ENCODE measurements around the gene PCDH9.

PCDH9 gene

DNA sequence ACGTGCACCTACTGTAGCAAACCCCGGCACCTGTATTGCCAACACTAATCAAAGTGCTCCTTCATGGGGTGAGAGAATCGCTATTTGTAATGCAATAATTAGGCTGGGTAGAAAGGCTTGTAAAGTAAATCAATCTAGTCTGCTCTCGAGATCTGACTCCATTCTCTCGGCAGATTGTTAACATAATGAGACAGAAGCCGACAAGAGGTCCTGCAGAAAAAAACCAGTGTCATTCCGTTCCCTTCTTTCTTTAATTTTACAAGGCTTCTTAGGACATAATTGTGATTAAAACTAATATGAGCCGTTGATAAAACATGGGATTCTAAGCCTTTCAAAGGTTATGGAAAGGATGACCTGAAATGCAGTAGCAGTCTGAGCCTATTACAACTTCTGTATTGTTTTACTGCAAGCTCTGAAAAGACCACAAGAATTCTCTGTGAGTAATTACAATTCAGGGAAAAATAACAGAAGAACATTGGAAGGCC lies 530.0 kb downstream of the PCDH9 start:
- DNase-seq: no peak

DNA sequence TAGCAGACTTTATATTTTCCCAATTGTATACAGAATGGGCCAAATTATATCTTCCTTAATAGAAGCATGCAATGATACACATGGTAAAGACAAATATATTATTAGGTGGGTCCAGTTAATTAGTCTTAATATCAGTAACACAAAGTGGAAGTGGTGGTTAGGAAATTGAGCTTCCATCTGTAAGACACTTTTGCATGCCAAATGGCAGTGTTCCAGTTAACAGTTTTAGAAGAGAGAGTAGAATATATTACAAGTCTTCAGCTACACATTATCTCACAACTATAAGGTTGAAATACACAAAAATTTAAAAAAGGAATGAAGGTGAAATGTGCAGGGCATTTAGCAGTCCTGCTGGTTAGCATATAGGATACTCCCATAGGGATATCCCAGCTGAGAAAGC lies 536.5 kb downstream of the PCDH9 start:
- no peak for DNase-seq

DNA sequence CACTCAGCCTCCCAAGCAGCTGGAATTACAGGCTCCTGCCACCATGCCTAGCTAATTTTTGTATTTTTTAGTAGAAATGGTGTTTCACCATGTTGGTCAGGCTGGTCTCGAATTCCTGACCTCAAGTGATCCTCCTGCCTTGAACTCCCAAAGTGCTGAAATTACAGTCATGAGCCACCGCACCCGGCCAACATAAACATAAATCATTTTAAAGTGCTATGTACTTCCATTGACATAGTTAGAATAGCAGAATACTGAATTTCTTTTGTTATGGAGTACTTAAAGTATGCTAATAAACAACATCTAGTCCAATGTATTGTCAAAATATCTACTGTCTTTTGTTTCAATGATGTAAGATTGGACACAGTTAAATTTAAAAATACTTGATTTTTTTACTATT lies 539.0 kb downstream of the PCDH9 start:
- DNase-seq: no peak

DNA sequence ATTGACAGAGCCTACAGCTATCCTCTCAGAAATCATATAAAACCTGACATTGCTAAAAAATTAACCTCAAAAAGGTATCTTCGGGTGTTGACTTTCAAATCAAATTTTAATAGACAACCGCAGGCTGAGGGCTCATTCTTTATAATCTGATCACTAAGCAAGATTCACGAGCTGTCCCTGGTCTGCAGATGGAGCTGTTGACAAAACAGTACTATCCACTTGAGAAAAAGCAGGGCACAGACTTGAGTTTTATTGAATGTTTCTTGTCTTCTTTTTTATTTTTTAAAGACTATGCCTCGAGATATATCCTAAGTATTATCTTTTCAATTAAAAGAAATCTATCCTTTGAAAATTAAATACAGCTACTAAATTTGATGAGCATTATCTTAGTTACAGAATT lies 540.5 kb downstream of the PCDH9 start:
- DNase-seq: no peak

DNA sequence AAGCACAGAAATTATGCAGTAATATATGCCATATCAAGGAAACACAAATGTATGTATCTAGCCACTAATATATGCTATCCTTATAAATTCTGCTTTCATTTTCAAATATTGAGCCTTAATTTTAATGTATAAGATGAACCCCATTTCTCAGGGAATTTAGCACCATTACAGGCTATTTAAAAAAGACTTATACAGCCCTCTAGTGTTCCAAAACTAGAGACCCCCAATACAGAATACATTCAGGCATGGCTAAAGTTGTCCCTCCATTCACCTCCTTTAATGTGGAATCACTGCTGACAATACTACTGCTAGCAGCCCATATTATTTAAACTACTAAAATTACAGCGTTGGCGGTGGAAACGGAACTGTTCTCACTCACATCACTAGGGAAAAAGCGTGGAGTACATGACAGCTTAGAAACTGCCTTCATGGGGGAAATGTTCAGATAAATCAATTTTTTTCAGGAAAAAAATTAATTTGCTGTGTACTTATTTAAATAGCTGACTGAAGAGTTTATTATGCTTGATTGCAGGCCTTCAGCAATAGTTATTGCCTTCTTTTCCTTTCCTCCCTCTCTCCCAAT lies 541.0 kb downstream of the PCDH9 start:
- DNase-seq: no peak

DNA sequence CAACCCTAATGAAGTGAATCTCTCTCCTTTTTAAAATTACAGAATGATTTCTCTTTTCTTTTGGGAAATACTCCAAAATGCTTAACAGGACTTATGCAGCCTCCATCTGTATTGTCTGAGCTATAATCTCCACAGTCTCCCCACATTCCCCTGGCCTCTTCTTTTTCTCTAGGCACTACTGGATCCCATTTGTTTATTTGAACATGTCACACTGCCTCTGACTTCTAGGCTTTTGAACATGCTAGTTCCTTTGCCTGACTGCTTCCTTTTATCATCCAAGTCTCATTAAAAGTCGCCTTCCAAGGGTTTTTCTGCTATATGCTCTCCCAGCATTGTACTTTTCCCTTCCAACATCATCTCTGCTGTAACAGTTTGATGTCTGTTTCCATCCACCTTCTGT lies 548.7 kb downstream of the PCDH9 start:
- no peak for DNase-seq

DNA sequence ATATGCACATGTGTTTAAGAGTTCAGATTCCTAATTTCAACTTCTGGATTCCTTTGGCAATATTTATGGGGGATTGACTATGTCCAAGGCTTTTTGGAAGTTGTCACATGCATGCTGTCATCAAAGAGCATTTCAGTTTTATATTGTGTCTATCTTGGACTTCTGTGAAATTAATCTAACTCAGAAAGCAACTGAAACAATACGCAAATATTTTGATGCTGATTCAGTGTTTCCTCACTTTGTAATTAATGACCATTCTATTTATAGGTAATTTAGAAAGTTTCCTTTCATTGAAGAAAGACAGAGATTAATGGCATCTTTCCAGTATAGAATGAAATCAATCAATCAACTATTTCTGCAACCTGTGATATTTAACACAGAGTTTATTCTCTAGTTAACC lies 550.1 kb downstream of the PCDH9 start:
- no peak for DNase-seq

DNA sequence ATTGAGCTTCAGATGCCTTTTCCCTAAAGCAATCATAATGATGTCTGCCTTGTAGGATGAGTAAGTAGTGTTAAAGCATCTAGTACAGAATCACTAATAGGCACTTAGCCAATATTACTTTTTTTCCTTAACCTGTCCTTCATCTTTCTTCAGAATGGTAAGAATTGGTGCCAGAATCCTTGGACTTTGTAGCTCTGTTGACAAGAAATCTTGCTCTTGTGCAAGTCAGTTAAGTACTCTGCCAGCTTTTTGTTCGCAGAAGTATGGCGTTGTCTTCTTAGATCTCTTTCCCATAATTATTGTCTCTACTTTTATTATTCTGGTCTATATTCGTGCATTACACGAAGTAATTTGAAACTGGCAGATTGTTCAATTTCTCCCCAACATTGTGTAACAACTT lies 554.5 kb downstream of the PCDH9 start:
- no peak for DNase-seq

DNA sequence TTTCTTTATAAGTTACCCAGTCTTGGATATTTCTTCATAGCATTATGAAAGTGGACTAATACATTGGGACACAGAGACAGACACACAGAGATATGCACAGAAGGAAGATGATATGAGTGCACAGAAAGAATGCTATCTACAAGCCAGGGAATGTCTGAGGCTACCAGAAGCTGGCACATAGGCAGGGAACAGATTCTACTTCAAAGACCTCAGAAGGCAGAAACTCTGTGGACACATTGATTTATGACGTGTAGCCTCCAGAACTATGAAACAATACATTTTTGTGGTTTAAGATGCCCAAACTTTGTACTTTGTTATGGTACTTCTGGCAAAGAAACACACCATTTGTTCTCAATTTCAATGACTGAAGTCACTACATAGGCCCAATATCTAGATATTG lies 556.7 kb downstream of the PCDH9 start:
- DNase-seq: no peak

DNA sequence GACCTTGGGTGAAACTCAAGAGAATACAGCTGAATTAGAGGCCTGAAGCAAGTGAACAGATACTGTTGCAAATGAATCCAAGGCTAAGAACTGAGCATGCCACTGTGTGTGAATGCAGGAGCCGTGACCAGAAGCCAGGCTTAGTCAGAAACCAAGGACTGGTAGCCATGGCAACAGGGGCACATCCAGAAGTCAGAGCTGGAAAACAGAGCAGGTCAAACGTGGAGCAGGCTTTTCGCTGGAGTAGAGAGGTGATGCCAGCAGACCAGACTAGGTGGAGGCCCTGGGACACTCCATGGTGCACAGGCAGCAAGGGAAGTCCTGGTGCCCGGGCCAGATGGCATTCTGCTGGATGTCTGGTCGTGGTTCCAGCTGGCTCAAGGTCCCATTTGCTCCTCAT lies 564.1 kb downstream of the PCDH9 start:
- DNase-seq: no peak

DNA sequence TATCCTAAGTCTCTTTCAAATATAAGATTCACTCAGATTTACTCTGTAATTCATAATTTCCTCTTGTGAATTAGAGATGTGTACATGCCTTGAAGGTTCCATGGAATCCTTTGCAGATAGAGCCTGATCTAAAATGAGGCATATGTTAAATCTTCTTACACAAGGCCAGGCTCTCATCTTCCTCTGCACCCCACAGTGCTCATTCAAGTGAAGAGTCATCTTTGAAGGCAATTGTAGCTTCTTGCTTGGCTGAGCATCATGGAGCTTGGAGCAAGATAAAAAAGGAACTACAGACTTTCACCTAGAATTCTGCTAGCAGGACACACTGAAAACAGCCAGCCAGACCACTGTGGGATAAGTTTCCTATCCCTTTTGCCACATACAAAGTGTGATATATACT lies 566.4 kb downstream of the PCDH9 start:
- no peak for DNase-seq

DNA sequence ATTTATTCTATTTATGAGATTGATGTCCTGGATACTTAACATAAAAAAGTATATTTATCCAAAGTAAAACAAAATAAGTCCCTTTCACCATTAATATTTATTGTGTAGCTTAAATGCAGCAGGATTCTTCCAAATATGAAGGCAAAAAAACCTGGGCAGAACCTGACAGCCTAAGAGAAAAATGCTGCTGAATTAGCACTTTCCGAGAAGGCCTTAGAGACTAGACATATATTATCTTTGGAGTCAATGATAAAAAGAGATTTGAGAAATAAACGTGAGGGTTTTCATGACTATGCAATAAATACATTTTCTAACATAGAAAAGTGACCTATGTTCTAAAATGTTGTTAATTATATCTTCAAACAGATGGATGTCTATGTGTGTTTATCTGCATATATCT lies 566.9 kb downstream of the PCDH9 start:
- DNase-seq: no peak

DNA sequence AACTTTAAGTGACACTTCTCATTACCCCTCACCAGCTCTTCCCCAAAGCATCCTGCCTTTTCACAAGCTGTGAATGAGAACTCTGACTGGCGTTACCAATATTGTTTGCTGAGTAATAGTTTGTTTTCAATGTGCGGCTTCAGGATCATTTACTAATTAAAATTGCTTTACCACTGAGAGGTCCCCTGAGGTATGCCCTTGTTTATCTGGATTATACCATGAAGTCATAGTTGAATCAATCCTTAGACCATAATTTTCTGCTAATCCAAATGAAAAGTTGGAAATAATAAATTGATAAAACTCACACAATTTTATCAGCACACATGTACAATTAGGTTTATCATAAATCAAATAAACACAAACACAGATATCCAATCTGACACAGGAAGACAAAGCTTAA lies 568.8 kb downstream of the PCDH9 start:
- no peak for DNase-seq

DNA sequence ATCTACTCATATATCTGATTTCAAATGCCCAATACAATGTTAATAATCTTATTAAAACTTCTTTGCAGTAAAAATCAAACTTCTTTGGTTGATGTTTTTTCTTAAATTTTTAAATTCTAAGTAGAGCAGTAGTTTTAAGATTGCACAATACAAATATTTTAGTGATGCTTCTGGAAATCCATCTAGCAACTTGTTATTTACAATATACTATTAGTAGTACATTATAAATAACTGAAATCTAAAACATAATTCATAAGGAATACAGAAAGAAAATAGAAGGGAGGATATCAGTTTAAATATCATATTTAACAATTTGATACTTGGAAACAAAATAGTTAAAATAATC lies 569.7 kb downstream of the PCDH9 start:
- DNase-seq: no peak

DNA sequence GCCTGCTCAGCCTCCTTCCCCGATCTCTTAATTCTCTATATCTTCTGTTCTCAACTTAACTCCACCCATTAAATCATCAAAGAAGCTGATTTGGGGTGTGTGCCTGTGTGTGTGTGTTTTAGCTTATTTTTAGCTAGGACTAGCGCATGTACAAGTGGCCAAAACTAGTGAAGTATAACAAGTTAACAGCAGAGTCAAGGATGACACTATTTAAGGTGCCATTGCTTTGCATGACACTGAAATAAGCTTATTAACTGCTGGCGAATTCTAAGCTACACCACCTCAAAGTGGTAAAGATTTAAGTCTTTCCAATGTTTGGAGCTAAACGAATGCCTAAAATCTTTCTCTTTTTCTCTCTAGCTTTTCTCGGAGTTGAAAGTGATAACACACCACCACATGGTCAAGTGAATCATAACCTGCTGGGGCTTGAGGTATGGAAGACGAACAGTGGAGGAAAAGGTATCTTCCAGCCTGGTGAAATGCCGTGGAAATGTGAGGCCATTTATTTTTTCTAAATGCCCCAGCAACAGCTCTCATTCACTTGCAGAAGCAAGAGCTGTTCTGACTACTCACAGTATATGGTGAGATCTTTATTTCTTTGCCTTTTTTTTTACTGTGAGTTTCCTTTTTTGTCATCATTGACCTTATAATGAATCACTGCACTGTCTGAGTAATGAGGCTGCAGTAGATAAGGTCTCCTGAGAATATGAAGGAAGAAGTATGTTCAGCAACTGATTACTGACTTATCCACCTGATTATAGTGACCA lies 570.3 kb downstream of the PCDH9 start:
- no peak for DNase-seq

DNA sequence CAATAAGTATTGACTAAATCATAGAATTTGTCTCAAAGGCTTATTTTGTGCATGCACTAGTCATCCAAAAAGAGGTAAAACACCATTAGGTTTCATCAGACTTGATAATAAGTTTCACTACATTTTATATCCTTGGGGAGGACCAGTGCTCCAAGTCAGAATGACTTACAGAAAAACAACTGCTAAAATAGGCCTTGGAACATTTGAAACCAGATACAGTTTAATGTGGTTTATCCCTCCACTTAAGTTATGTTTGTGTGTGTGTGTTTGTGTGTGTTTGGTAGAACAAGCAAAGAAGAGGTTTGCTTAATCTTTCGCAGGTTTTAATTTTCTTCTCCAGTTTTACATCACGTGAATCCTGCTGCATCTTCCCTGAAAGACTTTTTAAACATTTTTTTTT lies 570.9 kb downstream of the PCDH9 start:
- no peak for DNase-seq

DNA sequence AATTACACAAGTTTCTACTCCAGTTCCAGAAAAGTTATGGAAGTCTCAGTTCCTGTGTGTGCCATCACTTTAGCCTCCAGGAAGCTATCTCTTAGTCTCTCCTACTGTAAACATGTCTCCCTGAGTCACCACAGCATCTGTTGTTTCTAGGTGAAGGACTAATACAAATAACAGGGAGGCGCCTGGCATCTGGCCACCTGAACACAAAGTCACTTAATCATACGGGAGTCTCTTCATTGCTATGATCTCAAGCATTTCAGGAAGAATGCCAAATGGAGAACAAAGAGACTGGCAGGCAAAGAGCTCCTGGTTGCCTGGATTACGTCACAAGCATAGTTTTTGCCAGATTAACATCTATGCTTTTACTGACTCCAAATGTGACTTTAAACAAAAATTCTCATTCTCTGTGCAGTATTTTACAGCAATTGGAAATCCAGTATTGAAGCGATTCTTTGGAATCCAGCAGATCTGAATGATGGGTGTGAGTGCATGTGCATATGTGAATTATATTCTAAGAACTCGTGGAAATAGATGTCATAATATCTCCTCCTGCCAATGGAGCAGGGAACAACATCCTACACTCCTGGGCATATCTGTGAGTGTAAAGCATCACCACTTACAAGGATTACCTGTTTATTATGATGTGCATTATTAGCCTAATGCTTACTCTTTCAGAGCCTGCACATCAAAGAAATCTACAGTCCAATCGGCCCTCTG lies 572.8 kb downstream of the PCDH9 start:
- no peak for DNase-seq

DNA sequence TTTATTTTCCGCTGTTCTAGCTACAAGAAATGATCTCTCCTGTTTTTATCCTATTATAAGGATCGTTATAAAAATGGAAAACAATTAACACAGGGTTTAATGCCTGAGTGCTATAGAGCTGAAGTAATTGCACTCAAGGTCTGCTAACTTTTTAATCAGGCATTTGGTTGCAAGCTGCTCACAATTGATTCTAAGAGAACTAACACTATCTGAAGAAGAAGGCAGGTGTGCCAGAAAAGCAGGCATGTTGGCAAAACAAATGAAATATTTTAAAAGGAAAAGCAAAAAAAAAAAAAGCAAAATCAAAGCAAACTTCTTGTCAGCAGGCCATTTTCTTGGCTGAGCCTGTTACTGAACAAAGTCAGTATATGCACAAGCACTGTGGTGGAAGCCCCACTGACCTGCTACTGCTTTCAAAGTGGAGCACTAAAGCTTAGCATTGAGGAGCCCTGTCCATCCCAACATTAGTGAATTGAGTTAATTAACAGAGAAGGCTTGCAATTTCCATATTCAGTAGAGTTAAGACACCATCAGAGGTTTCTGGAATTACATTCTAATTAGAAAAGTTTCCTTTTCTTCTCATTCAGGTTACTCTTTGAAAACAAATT lies 574.2 kb downstream of the PCDH9 start:
- DNase-seq: no peak

DNA sequence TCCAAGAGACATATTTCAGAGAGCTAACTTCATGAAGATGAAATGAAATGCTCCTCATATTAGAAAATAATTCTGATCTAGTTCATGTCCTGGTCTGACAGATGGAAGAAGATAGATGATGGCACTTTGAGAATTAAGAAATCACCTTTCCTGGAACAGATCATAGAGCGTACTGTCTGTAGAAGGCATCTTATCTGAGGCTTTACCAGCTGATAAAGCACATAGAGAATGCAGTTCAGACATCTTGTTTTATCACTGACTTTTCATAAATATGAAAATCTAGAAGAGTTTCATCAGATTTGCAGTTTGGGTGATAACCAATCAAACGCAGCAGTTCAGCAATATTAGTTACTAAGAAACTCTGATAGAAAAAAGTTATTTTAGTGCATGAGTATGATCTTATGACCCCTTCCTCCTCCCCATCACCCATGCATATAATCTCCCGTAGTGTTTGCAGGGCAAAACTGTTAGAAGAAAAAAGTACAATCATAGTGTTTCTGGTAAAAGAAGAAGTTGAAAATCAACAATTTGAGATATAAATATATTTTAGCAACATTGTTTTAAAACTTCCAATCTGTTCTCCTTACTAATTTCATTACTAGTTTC lies 585.2 kb downstream of the PCDH9 start:
- DNase-seq: no peak

DNA sequence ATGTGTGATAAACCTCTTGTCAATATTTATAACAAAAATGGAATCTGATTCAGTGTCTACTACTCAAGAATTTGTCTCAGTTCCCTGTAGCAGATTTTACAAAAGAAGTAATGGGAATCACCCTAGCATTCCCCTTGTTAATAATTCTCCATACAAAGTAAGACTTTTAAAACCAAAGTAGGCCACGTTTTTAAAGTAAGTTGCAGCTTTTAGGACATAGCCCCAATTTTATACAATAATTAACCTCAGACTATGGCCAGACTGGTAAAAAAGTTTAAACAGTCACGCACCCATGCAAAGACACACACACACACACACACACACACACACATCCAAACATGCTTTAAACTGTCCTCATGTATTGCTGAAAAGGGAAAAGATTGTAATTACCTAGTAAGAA lies 589.9 kb downstream of the PCDH9 start:
- no peak for DNase-seq

DNA sequence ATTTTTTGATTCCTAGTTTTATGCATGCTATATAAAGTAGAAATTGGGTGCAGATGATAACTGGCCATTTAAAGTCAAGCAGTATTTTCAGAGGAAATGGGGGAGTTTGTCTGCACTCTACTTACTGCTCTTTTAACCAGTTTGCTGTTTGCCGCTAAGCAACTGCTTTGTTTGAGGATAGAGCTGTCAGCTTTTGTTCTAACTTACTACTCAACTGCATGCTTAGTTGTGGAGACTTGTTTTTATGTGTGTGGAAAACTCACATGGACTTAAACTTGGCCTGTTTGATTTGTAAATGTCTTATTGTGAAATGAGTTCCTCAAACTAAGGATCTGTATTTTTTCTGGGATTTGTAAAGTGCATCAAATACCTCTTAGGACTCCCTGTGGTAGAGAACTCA lies 591.1 kb downstream of the PCDH9 start:
- DNase-seq: no peak

DNA sequence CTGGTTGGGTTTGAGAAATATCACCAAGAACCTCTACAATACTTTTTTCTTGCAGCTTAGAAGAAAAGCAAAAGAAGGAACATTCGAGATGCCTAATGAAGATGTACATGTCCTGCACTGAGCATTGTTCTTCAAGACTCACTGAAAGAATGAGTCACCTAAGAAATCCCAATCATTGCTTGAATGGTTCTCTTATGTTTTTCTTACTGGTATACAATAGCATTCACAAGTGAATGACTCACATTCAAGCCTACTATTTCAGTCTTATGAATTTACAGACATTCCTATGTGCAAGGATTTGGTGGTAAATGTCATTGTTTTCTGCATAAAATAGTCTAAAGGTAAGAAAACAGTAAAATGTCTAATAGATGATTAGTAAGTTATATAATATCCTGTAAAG lies 594.6 kb downstream of the PCDH9 start:
- DNase-seq: no peak

DNA sequence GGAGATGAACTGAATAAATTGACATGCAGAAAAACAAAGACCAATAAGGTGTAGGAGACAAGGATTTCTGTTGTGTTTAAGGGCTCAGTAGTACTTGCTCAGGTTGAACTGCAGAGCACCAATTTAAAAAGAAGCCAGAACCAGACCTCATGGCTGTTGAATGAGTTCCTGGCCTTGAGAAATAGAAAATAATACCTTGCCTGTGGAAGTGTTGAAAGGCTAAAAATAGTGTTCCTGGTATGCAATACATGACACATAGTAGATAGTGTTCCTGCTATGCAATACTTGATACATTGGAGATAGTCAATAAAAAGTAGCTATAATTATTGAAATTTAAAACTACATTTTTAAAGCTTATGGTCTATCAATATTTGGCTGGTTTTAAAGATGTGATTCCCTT lies 595.8 kb downstream of the PCDH9 start:
- DNase-seq: no peak

DNA sequence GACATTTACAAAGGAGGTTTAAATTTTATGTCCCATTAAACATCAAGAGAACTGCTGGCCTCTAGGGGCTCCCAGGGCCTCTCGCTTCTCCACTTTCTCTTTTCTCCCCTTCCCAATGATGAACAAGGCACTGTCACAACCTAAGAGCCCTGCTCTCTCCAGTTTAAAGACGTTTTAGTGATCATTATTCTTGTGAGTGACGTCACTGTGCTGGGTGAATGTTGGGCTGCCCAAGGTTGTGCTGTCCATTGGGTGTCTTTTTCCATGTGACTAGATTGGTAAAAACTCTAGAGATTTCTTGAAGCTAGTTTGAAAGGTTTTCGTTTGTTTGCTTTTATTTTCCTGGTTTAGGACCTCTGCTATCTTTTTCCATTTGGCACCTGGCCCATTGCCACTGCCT lies 602.6 kb downstream of the PCDH9 start:
- DNase-seq: no peak
